GM23338 (cell line): ENCODE measurements around the gene CUTC. TPM values are rescaled to one million over a fixed set of nuclear protein-coding genes. Genes with fewer than 3 reads are reported as not detected.

Source experiments
- ATAC-seq: fragments of 200-7000 bp; cut with Tn5 transposase; 3 replicates; pipeline ENCODE4 v1.9.1; 2020
- DNase-seq: peaks from one replicate; pipeline ENCODE4 v3.0.0-alpha.2; 2015; ENCODE audit warnings: low spot score
- H2AFZ ChIP-seq: fragments of 200-600 bp; sonication (generic); 2 replicates; pipeline ENCODE4 v1.8.0; 2016; ENCODE audit warnings: antibody characterized with exemption, mild to moderate bottlenecking, moderate library complexity
- H3F3A ChIP-seq: fragments of 200-600 bp; sonication (generic); replicated peaks from 2 replicates; pipeline ENCODE4 v1.8.0; 2017; ENCODE audit warnings: antibody characterized with exemption, mixed run types, low read depth
- H3K27ac ChIP-seq: fragments of 200-600 bp; sonication (generic); 2 replicates; pipeline ENCODE4 v1.6.1; 2016; ENCODE audit warnings: low read depth
- H3K27me3 ChIP-seq: fragments of 200-600 bp; sonication (generic); 2 replicates; pipeline ENCODE4 v1.8.0; 2016; ENCODE audit warnings: mild to moderate bottlenecking, mixed run types, moderate library complexity; ENCODE audit not compliant: insufficient read depth
- H3K36me3 ChIP-seq: fragments of 200-600 bp; sonication (generic); 2 replicates; pipeline ENCODE4 v1.8.0; 2016; ENCODE audit warnings: mild to moderate bottlenecking; ENCODE audit not compliant: insufficient read depth
- H3K4me1 ChIP-seq: fragments of 200-600 bp; sonication (generic); 2 replicates; pipeline ENCODE4 v1.8.0; 2016; ENCODE audit warnings: mild to moderate bottlenecking, moderate library complexity; ENCODE audit not compliant: insufficient read depth
- H3K4me2 ChIP-seq: fragments of 200-600 bp; sonication (generic); 2 replicates; pipeline ENCODE4 v1.7.1; 2017; ENCODE audit warnings: mixed run types
- H3K4me3 ChIP-seq: fragments of 200-600 bp; sonication (generic); 2 replicates; pipeline ENCODE4 v1.6.1; 2016; ENCODE audit warnings: mixed run types
- H3K79me2 ChIP-seq: fragments of 200-600 bp; sonication (generic); replicated peaks from 2 replicates; pipeline ENCODE4 v1.8.0; 2017; ENCODE audit warnings: mild to moderate bottlenecking; ENCODE audit not compliant: insufficient read depth
- H3K9me2 ChIP-seq: fragments of 200-600 bp; sonication (generic); 2 replicates; pipeline ENCODE4 v1.8.0; 2017; ENCODE audit not compliant: insufficient read depth
- H4K20me1 ChIP-seq: fragments of 200-600 bp; sonication (generic); replicated peaks from 2 replicates; pipeline ENCODE4 v1.8.0; 2017; ENCODE audit warnings: mild to moderate bottlenecking; ENCODE audit not compliant: insufficient read depth
- H3K27ac Mint-ChIP-seq: 2 replicates; pipeline ENCODE4 v1.8.0; 2020; ENCODE audit warnings: inconsistent platforms, mild to moderate bottlenecking, moderate library complexity, mixed read lengths
- H3K27me3 Mint-ChIP-seq: 3 replicates; pipeline ENCODE4 v1.8.0; 2022; ENCODE audit warnings: low read depth, mild to moderate bottlenecking, moderate library complexity, mixed read lengths, inconsistent platforms; ENCODE audit not compliant: insufficient read depth, poor library complexity
- H3K36me3 Mint-ChIP-seq: 3 replicates; pipeline ENCODE4 v1.8.0; 2021; ENCODE audit warnings: low read depth, mild to moderate bottlenecking, inconsistent platforms, moderate library complexity, mixed read lengths
- H3K4me1 Mint-ChIP-seq: 3 replicates; pipeline ENCODE4 v1.8.0; 2020; ENCODE audit warnings: mild to moderate bottlenecking, inconsistent platforms, mixed read lengths
- H3K4me3 Mint-ChIP-seq: 3 replicates; pipeline ENCODE4 v1.8.0; 2021; ENCODE audit warnings: moderate library complexity, mild to moderate bottlenecking, inconsistent platforms, mixed read lengths
- H3K9me3 Mint-ChIP-seq: 3 replicates; pipeline ENCODE4 v1.8.0; 2020; ENCODE audit warnings: moderate library complexity, mild to moderate bottlenecking, inconsistent platforms, mixed read lengths
- CREB1 ChIP-seq: fragments of 250-450 bp; sonication (Bioruptor Pico); IDR thresholded peaks from 2 replicates; pipeline ENCODE4 v1.5.0; 2020; ENCODE audit warnings: low read depth, mild to moderate bottlenecking, moderate library complexity
- EZH2phosphoT487 ChIP-seq: fragments of 200-600 bp; sonication (generic); IDR thresholded peaks from one replicate; pipeline ENCODE4 v1.8.1; 2018; ENCODE audit warnings: antibody characterized with exemption; ENCODE audit not compliant: unreplicated experiment
- NANOG ChIP-seq: IDR thresholded peaks from 2 replicates; pipeline ENCODE4 v1.6.1; 2016; ENCODE audit warnings: antibody characterized with exemption, borderline replicate concordance
- POLR2AphosphoS5 ChIP-seq: IDR thresholded peaks from 2 replicates; pipeline ENCODE4 v1.6.1; 2016; ENCODE audit warnings: antibody characterized with exemption, low read depth
- STAT1 ChIP-seq: IDR thresholded peaks from one replicate; pipeline ENCODE4 v1.6.1; 2016; ENCODE audit warnings: antibody characterized with exemption; ENCODE audit not compliant: unreplicated experiment
- ZNF114 ChIP-seq: fragments of 250-450 bp; sonication (Bioruptor Pico); IDR thresholded peaks from 2 replicates; pipeline ENCODE4 v1.5.0; 2020; ENCODE audit warnings: mild to moderate bottlenecking, moderate library complexity
- ZNF331 ChIP-seq: fragments of 250-450 bp; sonication (Bioruptor Pico); IDR thresholded peaks from 2 replicates; pipeline ENCODE4 v1.5.0; 2020; ENCODE audit warnings: low read depth, mild to moderate bottlenecking, moderate library complexity
- ZNF462 ChIP-seq: fragments of 250-450 bp; sonication (Bioruptor Pico); IDR thresholded peaks from 2 replicates; pipeline ENCODE4 v1.5.0; 2020; ENCODE audit warnings: mild to moderate bottlenecking, moderate library complexity
- polyA plus RNA-seq: library from polyadenylated mRNA; unstranded; fragments of >200 nt; fragmentation: Nextera tagmentation; extraction: Ambion mirVana; gene quantifications from 2 replicates; pipeline ENCODE4 v1.2.1, GENCODE V29; 2016
- total RNA-seq: library from RNA; depleted of rRNA; stranded (reverse); fragments of >200 nt; shearing (Covaris generic); gene quantifications from 2 replicates; pipeline ENCODE4 v1.2.3, GENCODE V29; 2014
- TF ChIP-seq, protein P1 (sequence below), 2 experiments: fragments of 200-600 bp in 1 of 2; sonication (generic) in 1 of 2; conservative IDR thresholded peaks; 2 replicates each; pipeline versions ENCODE4 v1.5.1 to v1.6.1; 2016 to 2017; ENCODE audit warnings: antibody characterized with exemption in 2 of 2, low read depth in 2 of 2, mild to moderate bottlenecking in 2 of 2, moderate library complexity in 1 of 2
- TF ChIP-seq, protein P2 (sequence below): IDR thresholded peaks from 2 replicates; pipeline ENCODE4 v1.6.1; 2016; ENCODE audit warnings: antibody characterized with exemption

Gene CUTC
- total and polyA plus RNA-seq, 2 experiments from 2014 or later: 20.2 to 30.4 TPM

- TF ChIP-seq POLR2AphosphoS5 (no peak), EZH2phosphoT487 (no peak), ZNF114 (CRISPR knock-in tag) (no peak)
- TF ChIP-seq, protein P1, sequence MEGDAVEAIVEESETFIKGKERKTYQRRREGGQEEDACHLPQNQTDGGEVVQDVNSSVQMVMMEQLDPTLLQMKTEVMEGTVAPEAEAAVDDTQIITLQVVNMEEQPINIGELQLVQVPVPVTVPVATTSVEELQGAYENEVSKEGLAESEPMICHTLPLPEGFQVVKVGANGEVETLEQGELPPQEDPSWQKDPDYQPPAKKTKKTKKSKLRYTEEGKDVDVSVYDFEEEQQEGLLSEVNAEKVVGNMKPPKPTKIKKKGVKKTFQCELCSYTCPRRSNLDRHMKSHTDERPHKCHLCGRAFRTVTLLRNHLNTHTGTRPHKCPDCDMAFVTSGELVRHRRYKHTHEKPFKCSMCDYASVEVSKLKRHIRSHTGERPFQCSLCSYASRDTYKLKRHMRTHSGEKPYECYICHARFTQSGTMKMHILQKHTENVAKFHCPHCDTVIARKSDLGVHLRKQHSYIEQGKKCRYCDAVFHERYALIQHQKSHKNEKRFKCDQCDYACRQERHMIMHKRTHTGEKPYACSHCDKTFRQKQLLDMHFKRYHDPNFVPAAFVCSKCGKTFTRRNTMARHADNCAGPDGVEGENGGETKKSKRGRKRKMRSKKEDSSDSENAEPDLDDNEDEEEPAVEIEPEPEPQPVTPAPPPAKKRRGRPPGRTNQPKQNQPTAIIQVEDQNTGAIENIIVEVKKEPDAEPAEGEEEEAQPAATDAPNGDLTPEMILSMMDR (conservative IDR thresholded peaks at IDR 0.05; ENCODE audit: low read depth in 2 of 2): peak; percentile 66 to 74
Measured at GRCh38 chr10:99711129-99711719, 20.8 kb upstream of the CUTC start (continued).

GRCh38 chr10:99714446-99714845 lies 17.6 kb upstream of the CUTC start:
- H3K36me3 ChIP-seq: peaks cover 20% of the 10 kb centered on the region
- H4K20me1 ChIP-seq: no peaks in the 10 kb centered on the region; the same call in 1 of the 2 replicates
- DNase-seq (no peak), ATAC-seq (no peak)
- Mint-ChIP-seq H3K9me3 (no peaks in the 10 kb centered on the region), H3K4me3 (no peak overlapping the region), H3K27ac (no peak overlapping the region), H3K27me3 (peaks cover 4% of the 10 kb centered on the region), H3K4me1 (no peaks in the 10 kb centered on the region), H3K36me3 (peaks cover 38% of the 10 kb centered on the region)
- no peak overlapping the region for H3K4me2 ChIP-seq
- no peak for TF ChIP-seq ZNF331 (CRISPR knock-in tag)
- TF ChIP-seq CREB1 (CRISPR knock-in tag): no peak
- TF ChIP-seq, protein P2, sequence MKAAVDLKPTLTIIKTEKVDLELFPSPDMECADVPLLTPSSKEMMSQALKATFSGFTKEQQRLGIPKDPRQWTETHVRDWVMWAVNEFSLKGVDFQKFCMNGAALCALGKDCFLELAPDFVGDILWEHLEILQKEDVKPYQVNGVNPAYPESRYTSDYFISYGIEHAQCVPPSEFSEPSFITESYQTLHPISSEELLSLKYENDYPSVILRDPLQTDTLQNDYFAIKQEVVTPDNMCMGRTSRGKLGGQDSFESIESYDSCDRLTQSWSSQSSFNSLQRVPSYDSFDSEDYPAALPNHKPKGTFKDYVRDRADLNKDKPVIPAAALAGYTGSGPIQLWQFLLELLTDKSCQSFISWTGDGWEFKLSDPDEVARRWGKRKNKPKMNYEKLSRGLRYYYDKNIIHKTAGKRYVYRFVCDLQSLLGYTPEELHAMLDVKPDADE: no peak
- H3K79me2 ChIP-seq: no peaks in the 10 kb centered on the region
- no peaks in the 10 kb centered on the region for H3F3A ChIP-seq
- H3K9me2 ChIP-seq: no peaks in the 10 kb centered on the region
- no peak overlapping the region for H3K27ac ChIP-seq
- H3K4me1 ChIP-seq: no peaks in the 10 kb centered on the region
- H2AFZ ChIP-seq: no peak overlapping the region
- no peak overlapping the region for H3K4me3 ChIP-seq
- H3K27me3 ChIP-seq: no peaks in the 10 kb centered on the region

DNA sequence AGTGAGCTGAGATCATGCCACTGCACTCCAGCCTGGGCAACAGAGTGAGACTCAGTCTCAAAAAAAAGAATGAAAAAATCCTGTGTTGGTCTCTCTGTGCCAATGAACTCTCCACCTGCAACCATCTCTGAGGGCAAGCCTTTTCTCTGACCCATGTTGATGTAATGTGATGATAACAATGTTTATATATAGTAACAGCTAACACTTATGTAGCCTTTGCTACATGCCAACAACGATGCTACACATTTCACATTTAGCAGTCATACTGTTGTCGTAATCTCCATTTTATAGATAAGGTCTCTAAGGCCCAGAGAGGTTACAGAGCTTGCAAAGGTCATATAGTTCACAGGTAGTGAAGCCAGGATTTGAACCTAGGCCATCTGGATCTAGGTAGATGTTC lies 11.6 kb upstream of the CUTC start:
- Mint-ChIP-seq H3K27me3 (peaks cover 4% of the 10 kb centered on the region), H3K4me3 (no peak overlapping the region), H3K4me1 (no peaks in the 10 kb centered on the region), H3K36me3 (peaks cover 77% of the 10 kb centered on the region), H3K9me3 (no peaks in the 10 kb centered on the region), H3K27ac (no peak overlapping the region)
- H2AFZ ChIP-seq: no peak overlapping the region
- DNase-seq (no peak), ATAC-seq (no peak)
- no peaks in the 10 kb centered on the region for H3K27me3 ChIP-seq
- peaks cover 4% of the 10 kb centered on the region for H4K20me1 ChIP-seq
- H3K9me2 ChIP-seq: no peaks in the 10 kb centered on the region
- H3F3A ChIP-seq: no peaks in the 10 kb centered on the region
- H3K79me2 ChIP-seq: no peaks in the 10 kb centered on the region
- H3K27ac ChIP-seq: no peak overlapping the region
- H3K36me3 ChIP-seq: peaks cover 56% of the 10 kb centered on the region
- H3K4me2 ChIP-seq: no peak overlapping the region
- H3K4me1 ChIP-seq: no peaks in the 10 kb centered on the region
- no peak overlapping the region for H3K4me3 ChIP-seq
- TF ChIP-seq STAT1 (no peak), NANOG (no peak), CREB1 (CRISPR knock-in tag) (no peak), ZNF462 (CRISPR knock-in tag) (no peak), ZNF331 (CRISPR knock-in tag) (no peak)
- TF ChIP-seq, protein P2: no peak
